Pulmonary artery endothelial cell (primary cell): ENCODE results near the gene AOC2. TPM values are rescaled to one million over a fixed set of nuclear protein-coding genes. Genes with fewer than 3 reads are reported as not detected.

Experiments used
- DNase-seq: peaks from one replicate; pipeline ENCODE4 v3.0.0-alpha.2; 2011; ENCODE audit warnings: low read depth, low spot score
- total RNA-seq: library from RNA; depleted of rRNA; stranded (reverse); fragments of >200 nt; gene quantifications from 2 replicates; pipeline ENCODE4 v1.2.3, GENCODE V29; 2014

The AOC2 gene, protein sequence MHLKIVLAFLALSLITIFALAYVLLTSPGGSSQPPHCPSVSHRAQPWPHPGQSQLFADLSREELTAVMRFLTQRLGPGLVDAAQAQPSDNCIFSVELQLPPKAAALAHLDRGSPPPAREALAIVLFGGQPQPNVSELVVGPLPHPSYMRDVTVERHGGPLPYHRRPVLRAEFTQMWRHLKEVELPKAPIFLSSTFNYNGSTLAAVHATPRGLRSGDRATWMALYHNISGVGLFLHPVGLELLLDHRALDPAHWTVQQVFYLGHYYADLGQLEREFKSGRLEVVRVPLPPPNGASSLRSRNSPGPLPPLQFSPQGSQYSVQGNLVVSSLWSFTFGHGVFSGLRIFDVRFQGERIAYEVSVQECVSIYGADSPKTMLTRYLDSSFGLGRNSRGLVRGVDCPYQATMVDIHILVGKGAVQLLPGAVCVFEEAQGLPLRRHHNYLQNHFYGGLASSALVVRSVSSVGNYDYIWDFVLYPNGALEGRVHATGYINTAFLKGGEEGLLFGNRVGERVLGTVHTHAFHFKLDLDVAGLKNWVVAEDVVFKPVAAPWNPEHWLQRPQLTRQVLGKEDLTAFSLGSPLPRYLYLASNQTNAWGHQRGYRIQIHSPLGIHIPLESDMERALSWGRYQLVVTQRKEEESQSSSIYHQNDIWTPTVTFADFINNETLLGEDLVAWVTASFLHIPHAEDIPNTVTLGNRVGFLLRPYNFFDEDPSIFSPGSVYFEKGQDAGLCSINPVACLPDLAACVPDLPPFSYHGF
- 0.26 and 0.49 TPM in 2 replicates for total RNA-seq

DNA sequence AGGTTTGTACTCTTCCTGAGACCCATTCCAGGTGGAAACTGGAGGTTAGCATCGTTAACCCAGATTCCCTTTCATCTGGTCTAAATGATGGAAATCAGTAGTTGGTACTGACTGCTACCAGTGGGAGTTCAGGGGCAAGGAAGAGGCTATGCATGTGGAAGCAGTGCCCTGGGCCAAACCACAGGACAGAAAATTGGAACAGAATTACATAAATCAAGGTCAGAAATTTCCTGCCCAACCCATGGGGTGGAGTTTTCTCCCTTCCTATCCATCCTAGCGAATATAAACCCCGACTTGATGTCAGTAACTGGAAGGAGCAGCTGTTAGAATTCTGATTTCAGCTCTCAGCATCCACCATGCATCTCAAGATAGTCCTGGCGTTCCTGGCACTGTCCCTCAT, at the start of gene AOC2:
TSS of gene AOC2 (plus strand) at position 310 of the 400 bp plus-strand sequence. CDS start at position 357, 47 bp downstream.
- no peak for DNase-seq

DNA sequence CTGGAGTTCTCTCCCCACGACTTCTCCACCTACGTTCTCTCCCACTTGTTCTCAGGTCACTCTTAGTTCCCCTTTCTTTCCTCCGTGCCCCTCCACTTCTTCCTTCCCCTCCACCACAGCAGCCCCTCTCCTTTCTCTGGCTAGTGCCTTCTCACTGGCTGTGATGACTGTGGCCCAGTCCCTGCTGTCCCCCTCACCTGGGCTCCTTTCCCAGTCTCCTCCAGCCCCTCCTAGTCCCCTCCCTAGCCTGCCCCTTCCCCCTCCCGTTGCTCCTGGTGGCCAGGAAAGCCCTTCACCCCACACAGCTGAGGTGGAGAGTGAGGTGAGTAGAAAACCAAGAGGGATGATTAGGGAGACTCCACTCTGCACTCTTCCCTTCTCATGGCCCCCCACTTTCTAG, 49.3 kb upstream of the AOC2 start:
- DNase-seq: no peak

DNA sequence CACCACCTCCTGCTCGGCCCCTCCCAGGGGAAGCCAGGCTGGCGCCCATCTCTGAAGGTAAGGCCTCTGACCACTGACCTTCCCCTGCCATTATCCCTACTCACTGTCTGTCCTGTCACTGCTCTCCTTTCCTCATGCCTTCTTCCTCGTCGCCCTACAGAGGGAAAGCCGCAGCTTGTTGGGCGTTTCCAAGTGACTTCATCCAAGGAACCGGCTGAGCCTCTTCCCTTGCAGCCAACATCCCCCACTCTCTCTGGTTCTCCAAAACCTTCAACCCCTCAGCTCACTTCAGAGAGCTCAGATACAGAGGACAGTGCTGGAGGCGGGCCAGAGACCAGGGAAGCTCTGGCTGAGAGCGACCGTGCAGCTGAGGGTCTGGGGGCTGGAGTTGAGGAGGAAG, 48.9 kb upstream of the AOC2 start:
- no peak for DNase-seq

DNA sequence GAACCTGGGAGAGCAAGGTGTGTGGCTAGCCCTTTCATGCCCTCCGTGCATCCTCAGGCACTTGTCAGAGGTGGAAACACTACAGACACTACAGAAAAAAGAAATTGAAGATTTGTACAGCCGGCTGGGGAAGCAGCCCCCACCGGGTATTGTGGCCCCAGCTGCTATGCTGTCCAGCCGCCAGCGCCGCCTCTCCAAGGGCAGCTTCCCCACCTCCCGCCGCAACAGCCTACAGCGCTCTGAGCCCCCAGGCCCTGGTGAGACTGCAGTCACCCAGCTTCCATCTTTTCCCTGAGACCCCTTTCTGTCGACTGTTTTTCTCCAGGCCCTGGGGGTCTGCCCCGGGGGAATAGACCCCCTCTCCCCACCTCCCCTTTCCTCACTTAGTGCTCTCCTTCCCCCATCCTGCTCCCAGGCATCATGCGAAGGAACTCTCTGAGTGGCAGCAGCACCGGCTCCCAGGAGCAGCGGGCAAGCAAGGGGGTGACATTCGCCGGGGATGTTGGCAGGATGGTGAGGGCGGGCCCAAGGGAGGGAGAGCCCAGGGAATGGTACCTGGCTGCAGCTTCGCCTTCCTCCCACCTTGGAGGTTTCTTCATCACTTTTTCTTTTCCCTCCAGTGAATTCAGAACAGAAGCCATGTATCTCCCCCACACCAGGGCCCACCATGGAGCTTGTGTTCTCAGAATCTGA, 48.2 kb upstream of the AOC2 start:
- DNase-seq: no peak

DNA sequence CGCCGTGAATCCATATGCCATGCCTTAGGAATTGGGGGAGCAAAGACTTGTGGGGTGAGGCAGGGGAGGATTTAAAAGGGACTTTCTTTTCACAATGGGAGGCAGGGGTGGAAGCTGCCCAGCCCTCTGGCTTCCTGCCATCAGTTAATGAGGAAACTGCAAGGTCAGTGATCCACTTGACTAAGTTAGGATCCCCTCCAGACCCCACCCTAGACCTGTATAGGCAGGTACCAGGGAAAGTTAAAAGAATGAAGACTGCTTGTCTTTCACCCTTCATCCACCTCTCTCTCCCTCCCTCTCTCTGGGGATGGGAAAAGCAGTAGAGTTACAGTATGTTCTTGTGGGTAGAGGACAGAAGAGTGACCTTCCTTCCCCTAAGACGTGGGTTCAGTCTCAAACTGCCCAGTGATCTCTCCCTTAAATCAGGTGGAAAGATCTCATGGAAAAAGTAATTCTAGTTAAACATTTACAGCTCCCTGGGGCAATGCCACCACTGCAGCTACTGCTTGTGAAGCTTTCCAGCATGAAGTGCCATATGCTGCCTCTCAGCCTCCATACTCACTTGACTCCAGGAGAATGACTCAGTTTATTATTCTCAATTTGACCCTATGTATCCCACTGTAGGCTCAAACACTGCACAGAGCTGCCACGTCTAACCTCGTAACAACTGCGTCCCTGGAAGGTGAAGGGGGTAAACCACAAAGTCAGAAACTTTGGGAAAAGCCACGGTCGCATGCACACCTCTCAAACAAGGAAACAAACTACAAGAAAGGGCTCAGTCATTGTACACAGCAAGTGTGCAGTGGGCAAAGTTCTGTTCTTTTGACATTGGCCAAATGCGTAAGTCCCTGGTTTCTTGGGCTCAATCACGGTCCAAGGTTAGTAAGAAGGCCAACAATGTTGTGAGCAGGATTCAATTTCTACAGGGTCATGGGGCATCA, 47.0 kb upstream of the AOC2 start:
- DNase-seq: no peak

DNA sequence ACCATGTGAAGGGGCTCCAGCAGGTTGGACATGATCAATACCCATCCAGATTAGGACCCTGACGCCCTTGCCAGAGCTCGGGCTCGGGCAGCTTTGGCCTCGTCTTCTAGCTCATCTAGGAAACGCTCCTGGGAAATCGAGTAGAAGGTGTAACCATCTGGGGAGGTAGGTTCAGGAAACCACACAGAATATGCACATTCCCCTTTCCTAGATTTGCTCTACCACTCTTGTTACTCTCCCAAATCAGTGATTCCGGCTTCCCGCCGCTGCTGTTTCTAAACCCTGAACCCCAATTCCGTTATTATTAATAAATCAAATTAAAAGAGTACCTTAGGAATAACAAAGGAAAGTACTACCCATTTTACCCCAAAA, 46.4 kb upstream of the AOC2 start:
- DNase-seq: no peak

DNA sequence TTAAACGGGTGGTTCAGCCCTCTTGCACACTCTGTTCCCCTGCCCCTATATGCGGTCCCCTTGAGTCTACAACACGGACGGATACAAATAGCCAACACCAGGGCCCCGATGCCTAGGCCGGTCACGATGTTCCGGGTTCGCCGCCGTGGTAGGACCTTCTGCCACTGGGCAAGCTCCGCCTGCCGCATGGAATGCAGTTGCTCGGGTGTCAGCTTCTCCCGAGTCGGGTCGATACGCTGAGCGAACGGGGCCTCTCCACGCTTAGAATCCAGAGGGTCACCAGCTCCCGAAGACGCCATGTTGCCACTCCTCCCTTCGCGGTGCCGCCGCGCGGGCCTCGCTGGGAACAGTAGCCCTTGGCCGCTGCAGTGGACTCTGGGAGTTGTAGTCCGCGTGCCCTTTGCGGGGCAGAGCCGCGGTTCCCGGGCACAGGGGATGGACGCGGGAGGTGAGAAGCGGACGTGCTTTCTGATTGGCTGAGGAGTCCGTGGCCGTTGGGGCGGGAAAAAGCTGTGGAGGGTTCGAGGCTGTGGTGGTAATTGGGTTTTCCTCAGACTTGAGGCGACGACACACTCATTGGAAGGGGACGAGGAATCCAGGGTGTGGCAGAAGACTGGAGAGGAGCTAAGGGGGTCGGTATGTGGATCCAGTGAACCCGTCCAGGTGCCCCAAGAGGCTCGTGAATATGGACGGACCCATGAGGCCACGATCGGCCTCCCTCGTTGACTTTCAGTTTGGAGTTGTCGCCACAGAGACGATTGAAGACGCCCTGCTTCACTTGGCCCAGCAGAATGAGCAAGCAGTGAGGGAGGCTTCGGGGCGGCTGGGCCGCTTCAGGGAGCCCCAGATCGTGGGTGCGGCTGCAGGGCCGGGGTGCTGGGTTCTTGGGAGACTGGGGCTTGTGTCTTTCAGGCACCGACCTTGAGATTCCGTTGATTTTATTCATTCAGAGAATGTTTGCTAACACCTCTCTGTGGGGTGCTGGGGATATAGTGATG, 45.7 kb upstream of the AOC2 start, which contains the start of the genes CNTD1 and COA3:
TSS of gene CNTD1 (plus strand) at position 479 of the 998 bp plus-strand sequence. CDS start at position 686, 207 bp downstream.
TSS of gene COA3 (minus strand) at position 322 of the 998 bp plus-strand sequence. CDS start at position 299, 23 bp downstream.
- DNase-seq: peak; percentile 48

DNA sequence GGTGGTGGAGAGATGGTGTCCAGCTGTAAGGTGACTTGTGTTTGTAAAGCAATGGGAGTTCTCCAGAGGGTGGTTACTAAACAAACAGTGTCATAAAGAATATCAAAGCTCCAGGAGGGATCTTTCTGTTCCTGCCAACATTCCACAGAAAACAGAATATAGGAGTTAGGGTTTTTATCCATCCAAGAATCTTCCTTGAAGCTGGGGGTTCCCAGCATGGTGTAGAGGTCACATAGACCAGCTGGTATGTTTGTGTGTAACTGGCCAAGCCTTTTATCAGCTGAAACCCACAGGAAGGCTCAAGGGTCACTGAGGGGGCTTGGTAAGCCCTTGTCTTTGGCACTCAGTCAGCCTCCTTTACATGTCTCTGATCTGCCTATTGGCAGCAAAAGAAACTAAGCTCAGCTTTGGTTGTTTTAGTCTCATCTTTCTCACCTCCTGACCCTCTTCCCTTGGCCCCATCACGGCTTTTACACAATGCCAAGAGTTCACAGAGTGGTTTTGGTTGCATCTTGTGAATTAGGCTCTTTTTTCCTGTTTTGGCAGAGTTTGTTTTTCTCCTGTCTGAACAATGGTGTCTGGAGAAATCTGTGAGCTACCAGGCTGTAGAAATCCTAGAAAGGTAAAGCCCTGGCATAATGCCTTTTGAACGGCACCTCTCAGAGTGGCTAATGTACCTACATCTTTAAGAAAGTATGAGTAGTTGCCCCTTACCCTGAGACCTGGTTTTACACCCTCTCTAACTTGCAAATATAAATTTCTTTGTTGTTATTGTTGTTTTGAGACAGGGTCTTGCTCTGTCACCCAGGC, 41.1 kb upstream of the AOC2 start:
- no peak for DNase-seq

DNA sequence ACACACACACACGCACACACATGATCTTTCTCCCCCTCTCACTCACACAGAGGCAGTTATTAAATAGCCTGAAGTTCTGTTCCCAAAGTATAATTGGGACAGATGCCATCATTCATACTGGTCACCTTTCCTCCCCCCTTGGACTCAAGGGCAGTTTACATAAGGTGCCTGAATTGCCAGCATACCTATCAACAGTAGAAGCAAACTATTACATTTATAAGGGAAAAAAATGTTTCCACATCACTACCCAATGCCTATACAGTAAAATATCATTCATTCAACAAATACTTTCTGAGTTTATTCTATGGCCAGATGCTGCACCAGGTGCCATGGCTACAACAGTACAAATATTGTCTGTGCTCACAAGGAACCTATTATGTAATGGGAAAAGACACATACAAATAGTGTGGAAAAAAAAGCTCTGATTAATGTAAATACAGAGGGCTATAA, 39.4 kb upstream of the AOC2 start:
- no peak for DNase-seq

DNA sequence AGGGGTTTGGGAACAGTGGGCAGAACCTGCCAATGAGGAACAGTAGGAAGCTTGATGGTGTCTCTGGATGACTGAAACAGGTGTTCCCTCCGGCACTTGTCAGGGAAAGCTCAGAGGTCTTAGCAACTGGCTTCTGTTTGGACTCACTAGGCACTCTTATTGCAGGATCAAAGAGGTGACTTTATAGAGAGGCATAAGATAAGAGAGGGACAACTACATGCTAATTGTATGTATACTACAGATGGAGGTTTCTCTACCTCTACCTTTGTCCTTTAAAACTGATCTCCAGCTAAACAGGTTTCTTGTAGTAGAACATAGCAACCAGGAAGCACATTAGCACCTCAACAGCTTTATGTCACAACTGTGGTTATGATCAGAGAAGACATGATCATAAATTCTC, 38.1 kb upstream of the AOC2 start:
- no peak for DNase-seq

DNA sequence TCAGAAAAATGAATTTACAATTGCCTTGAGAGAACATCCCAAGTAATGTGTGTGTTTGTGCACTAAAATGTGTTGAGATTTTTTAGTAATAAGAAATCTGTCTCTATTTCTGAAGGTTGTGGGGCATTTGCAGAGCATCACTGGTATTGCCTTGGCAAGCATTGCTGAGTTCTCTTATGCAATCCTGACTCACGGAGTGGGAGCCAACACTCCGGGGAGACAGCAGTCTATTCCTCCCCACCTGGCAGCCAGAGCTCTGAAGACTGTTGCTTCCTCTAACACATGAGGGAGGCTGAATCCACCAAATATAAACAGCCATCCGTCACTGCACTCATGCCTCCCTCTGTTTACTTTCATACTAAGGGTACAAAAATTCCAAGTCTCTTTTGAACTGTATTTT, 35.1 kb upstream of the AOC2 start:
- DNase-seq: no peak

DNA sequence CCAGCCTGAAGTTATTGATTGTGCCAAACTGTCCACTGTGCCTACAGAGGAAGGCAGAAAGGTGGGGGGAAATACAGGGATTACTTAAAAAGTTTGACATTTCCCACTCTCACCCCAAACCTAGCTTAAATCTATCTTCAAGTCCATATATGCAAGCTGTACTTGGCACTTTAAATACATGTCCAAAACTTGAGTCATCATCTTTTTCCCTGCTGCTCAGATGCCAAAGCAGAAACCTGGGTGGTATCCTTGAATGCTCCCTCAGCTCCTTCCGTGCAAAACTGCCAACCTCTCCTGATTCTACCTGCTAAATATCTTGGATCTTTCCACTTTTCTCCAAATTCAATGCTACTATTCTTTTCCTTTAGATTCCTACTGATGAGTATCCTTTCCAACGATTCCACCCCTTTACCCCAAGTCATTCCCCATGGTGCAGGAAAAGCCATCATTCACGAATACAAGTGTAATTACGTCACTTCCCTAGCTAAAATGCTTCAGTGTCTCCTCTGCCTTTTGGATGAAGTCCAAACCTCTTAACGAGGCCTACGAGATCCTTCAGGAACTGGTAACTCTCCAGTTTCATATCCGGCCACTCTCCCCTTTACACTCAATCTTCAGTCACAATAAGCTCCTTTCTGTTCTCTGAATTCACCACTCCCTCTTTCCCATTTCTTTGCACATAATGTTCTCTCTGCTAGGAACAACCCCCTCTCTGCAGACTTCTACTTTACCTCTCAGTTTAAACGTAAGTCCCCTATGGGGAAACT, 29.6 kb upstream of the AOC2 start:
- peak; percentile 77 for DNase-seq

DNA sequence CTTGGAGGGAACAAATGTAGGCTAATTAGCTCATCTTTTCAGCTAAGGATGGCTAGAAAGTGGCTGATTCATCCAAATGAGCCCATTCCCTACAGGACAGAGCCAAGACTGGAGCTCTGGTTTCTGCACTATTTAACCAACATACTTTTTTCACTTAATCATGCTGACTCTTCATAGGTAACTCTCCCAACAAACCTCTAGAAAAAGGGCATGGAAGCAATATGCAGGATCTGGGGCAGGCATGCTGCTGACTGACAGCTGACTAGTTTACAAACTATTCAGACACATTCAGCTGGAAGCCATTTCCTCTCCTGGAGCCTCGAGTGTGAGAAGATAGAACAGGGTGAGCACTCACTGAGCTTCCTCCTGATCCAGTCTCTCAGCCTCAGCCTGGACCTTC, 26.5 kb upstream of the AOC2 start:
- DNase-seq: no peak

DNA sequence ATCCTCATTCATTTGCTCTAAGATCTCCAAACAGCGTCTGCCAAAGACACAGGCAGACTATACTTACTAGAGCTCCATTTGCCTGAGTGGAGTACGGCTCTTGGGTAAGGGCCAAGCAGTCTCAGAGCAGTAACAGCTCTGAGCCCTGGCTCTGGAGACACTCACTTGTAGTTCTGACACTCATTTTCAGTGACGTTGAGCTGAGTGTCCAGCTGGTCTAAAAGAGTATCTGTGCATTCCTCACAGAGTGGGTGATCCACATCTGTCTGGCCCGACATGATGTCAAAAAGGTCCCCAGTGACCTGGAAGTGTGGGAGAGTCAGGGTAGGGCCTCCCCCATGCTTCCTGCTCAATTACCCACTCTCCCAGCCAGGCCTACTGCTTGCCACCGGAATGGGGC, 26.0 kb upstream of the AOC2 start:
- DNase-seq: no peak

DNA sequence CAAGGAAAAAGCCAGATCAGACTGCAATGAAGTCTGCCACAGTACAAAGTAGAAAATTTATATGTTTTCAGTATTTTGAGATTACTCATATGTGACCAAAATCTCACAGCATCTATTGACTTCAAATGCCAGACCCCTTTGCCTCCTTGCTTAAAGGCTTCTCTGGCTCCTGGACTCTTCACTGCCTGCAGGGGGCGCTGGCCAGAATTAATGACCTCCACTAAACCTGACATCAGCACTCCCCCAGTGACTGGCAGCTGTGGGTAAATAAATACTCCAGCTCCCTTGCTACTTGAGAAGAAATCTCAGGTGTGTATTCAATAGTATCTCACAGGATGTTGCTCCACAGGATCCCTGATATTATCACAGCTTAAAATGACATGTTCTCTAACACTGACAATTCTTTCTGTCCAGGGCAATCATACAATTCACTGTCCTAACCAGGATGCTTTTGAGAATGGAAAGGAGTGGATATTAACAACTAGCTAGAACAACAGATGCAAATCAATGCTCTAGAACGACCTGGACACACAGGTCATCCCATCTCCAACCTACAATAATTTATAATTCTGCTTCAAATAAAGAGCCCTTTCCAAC, 24.3 kb upstream of the AOC2 start:
- peak; percentile 45 for DNase-seq

DNA sequence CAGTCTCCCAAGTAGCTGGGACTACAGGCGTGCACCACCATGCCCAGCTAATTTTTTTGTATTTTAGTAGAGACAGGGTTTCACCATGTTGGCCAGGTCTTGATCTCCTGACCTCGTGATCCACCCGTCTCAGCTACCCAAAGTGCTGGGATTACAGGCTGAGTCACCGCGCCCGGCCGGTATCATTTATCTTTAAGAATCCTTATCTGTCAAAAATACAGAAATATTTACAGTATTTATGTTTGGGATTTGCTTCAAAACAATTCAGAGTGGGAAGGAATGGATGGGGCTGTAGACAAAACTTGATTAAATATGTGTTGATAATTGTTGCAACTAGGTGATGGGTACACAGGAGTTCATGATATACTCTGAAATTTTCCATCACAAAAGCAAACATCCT, 23.2 kb upstream of the AOC2 start:
- no peak for DNase-seq

DNA sequence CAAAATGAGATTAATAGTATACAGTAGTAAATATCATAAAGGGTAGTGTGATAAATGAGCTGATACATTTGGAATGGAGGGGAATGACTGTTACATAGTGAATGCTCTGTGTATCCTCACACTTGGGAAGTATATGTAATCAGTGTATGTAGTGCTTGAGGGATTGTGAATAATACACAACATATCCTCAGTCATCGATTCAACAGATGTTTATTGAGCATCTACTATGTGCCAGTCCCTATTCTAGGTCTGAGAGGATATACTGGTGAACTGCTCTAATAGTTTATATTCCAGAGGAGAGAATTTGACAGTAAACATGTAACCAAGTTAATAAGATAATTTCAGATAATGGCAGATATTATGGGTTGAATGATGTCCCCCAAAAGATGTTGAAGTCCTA, 16.9 kb upstream of the AOC2 start:
- no peak for DNase-seq

DNA sequence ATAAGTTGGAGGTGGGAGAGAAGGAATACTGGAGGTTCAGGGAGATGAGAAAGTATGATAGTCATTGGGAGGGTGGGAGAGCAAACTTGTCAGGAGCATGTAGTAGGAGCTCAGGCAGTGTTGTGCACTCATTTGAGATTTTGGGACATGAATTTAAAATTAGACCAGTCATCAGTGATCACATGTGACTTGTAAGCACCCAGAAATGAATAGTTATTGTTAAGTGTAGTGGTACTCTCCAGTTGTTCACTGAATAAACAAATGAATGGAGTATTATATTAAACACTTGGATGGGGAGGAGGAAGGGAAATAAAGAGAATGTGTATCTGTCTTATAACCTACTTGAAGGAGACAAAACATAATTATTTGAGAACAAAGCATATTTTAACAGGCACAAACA, 13.4 kb upstream of the AOC2 start:
- no peak for DNase-seq
